HepG2 (cell line): ENCODE data around the gene FOXE3. TPM values are rescaled to one million over a fixed set of nuclear protein-coding genes. Genes with fewer than 3 reads are reported as not detected.

Source experiments
- ATAC-seq: fragments of 200-7000 bp; cut with Tn5 transposase; 3 replicates; pipeline ENCODE4 v1.9.1; 2020; ENCODE audit warnings: mild to moderate bottlenecking, moderate library complexity
- BruUV-seq: library from RNA; stranded (reverse); fragments of 400-500 nt; replicated peaks from 2 replicates; lab custom pipeline; 2021; lab: Mats Ljungman, UMichigan
- CTCF ChIA-PET: fragments of 300-600 bp; formaldehyde crosslinking; extraction: SDS; loops from one replicate; lab custom pipeline; 2021; ENCODE audit warnings: low total read pairs, inconsistent platforms, low intra/inter-chr PET ratio; lab: Yijun Ruan, JAX
- POLR2A ChIA-PET: fragments of 350-600 bp; sonication (Branson Sonifier 250); formaldehyde crosslinking; loops from one replicate; lab custom pipeline; 2020; ENCODE audit warnings: antibody characterized with exemption, inconsistent platforms; lab: Yijun Ruan, JAX
- DNase-seq: peaks from one replicate; pipeline ENCODE4 v3.0.0-alpha.2; 2015; ENCODE audit warnings: low spot score
- FAIRE-seq: peaks from 3 replicates; lab custom pipeline; 2011; peaks lifted over from hg19 to GRCh38; lab: Jason Lieb, UNC
- H2AFZ ChIP-seq: one replicate; pipeline ENCODE4 v1.6.1; 2011; ENCODE audit warnings: low read length, inconsistent platforms
- H3K27ac ChIP-seq: fragments of 300-600 bp; 3 replicates; pipeline ENCODE4 v1.8.0; 2011; ENCODE audit warnings: mixed run types, mild to moderate bottlenecking, mixed read lengths, low read length, inconsistent platforms; ENCODE audit not compliant: insufficient read depth; ENCODE audit errors: extremely low read length
- H3K27me3 ChIP-seq, 2 experiments: fragments of 200-600 bp in 1 of 2; 2 replicates in 1 of 2; 3 replicates in 1 of 2; pipeline versions ENCODE4 v1.6.0 to v1.8.0; 2011; ENCODE audit warnings: low read length in 2 of 2, mild to moderate bottlenecking in 2 of 2, moderate library complexity in 2 of 2, inconsistent platforms in 1 of 2; ENCODE audit not compliant: insufficient read depth in 2 of 2, control insufficient read depth in 1 of 2
- H3K36me3 ChIP-seq, 2 experiments: fragments of 200-600 bp in 1 of 2; replicated peaks in 1 of 2; 2 replicates in 1 of 2; 3 replicates in 1 of 2; pipeline versions ENCODE4 v1.5.1 to v1.8.0; 2011; ENCODE audit warnings: low read length in 2 of 2, inconsistent platforms in 1 of 2; ENCODE audit not compliant: insufficient read depth in 2 of 2, control insufficient read depth in 1 of 2
- H3K4me1 ChIP-seq: 2 replicates; pipeline ENCODE4 v1.5.1; 2012; ENCODE audit warnings: low read length, inconsistent platforms; ENCODE audit not compliant: insufficient read depth
- H3K4me2 ChIP-seq: 2 replicates; pipeline ENCODE4 v1.6.0; 2011; ENCODE audit warnings: low read depth, low read length, inconsistent platforms
- H3K4me3 ChIP-seq, 3 experiments: fragments of 200-600 bp in 1 of 3; sonication (generic), shearing (Covaris generic) in 1 of 3; replicated peaks in 1 of 3; 2 replicates each; pipeline ENCODE4 v1.5.1; 2011 to 2016; ENCODE audit warnings: low read length in 3 of 3, inconsistent platforms in 2 of 3, low read depth in 2 of 3, mild to moderate bottlenecking in 2 of 3, control low read depth in 1 of 3, mixed read lengths in 1 of 3; ENCODE audit not compliant: insufficient read depth in 1 of 3
- H3K79me2 ChIP-seq: one replicate; pipeline ENCODE4 v1.6.1; 2011; ENCODE audit warnings: low read length, inconsistent platforms; ENCODE audit not compliant: insufficient read depth
- H3K9ac ChIP-seq: 2 replicates; pipeline ENCODE4 v1.6.0; 2011; ENCODE audit warnings: mild to moderate bottlenecking, low read depth, low read length, inconsistent platforms; ENCODE audit not compliant: insufficient read depth
- H3K9me3 ChIP-seq: 2 replicates; pipeline ENCODE4 v1.5.1; 2012; ENCODE audit warnings: mild to moderate bottlenecking, low read length
- H4K20me1 ChIP-seq: 2 replicates; pipeline ENCODE4 v1.6.0; 2011; ENCODE audit warnings: inconsistent platforms, mild to moderate bottlenecking, low read length, moderate library complexity; ENCODE audit not compliant: insufficient read depth
- HOXA5 ChIP-seq: sonication (generic); formaldehyde crosslinking; IDR thresholded peaks from 2 replicates; pipeline ENCODE4 v1.4.0; 2020; ENCODE audit warnings: missing genetic modification reagents
- NFE2L2 ChIP-seq: fragments of 150-350 bp; IDR thresholded peaks from 2 replicates; pipeline ENCODE4 v1.6.1; 2014; ENCODE audit warnings: low read length
- SP1 ChIP-seq, 2 experiments: fragments of 450-650 bp in 1 of 2; sonication (generic) in 1 of 2; formaldehyde crosslinking in 1 of 2; IDR thresholded peaks; 2 replicates each; pipeline versions ENCODE4 v1.4.0 to v1.6.1; 2016 to 2020; ENCODE audit warnings: missing genetic modification reagents in 1 of 2
- SP140L ChIP-seq: sonication (generic); formaldehyde crosslinking; IDR thresholded peaks from 2 replicates; pipeline ENCODE4 v1.4.0; 2020; ENCODE audit warnings: missing genetic modification reagents, borderline replicate concordance
- ZNF160 ChIP-seq: sonication (generic); formaldehyde crosslinking; IDR thresholded peaks from 2 replicates; pipeline ENCODE4 v1.8.0; 2022; ENCODE audit warnings: mild to moderate bottlenecking, inconsistent platforms, missing genetic modification reagents
- ZSCAN5A ChIP-seq: sonication (generic); formaldehyde crosslinking; IDR thresholded peaks from 2 replicates; pipeline ENCODE4 v1.8.0; 2022; ENCODE audit warnings: mild to moderate bottlenecking, missing genetic modification reagents, borderline replicate concordance
- WGBS: methylation state at CpG from one replicate; pipeline ENCODE4 v1.1.6; 2017; ENCODE audit warnings: low lambda C conversion rate; 5-methylcytosine and 5-hydroxymethylcytosine counted together
- in situ Hi-C: cut with HindIII; loops from 2 replicates; pipeline ENCODE4 v1.10.0; 2017; ENCODE audit warnings: low pct_unique_long_range_greater_than_20kb; ENCODE audit not compliant: extremely low pct_ligation_motif_present
- intact Hi-C: fragments of 100-400 bp; cut with micrococcal nuclease; formaldehyde crosslinking; loops from one replicate; pipeline ENCODE4 v1.10.0; 2022; ENCODE audit not compliant: unreplicated experiment
- polyA plus RNA-seq, 8 experiments: library from polyadenylated mRNA; depleted of rRNA in 3 of 8; stranded (reverse) in 7 of 8; unstranded in 1 of 8; fragments of >200 nt; fragmentation: Illumina TruSeq in 4 of 8; extraction: Trizol in 4 of 8; gene quantifications; 2 replicates each; pipeline versions ENCODE4 v1.2.1 to v1.2.3, GENCODE V29; 2011 to 2016; ENCODE audit warnings: low read depth in 4 of 8, missing spikeins in 1 of 8, mixed read lengths in 1 of 8; ENCODE audit not compliant: insufficient read depth in 1 of 8
- total RNA-seq, 5 experiments: library from RNA; depleted of rRNA; stranded (reverse); fragments of >200 nt; fragmentation: Illumina TruSeq; extraction: Trizol; gene quantifications; 2 replicates each; pipeline ENCODE4 v1.2.3, GENCODE V29; 2016; ENCODE audit warnings: low read depth in 1 of 5

FOXE3 gene
- total and polyA plus RNA-seq, 2 of the 13 experiments (the other 11 are each of a cell fraction or from before 2014, with no cell fraction given), result not detected

DNA sequence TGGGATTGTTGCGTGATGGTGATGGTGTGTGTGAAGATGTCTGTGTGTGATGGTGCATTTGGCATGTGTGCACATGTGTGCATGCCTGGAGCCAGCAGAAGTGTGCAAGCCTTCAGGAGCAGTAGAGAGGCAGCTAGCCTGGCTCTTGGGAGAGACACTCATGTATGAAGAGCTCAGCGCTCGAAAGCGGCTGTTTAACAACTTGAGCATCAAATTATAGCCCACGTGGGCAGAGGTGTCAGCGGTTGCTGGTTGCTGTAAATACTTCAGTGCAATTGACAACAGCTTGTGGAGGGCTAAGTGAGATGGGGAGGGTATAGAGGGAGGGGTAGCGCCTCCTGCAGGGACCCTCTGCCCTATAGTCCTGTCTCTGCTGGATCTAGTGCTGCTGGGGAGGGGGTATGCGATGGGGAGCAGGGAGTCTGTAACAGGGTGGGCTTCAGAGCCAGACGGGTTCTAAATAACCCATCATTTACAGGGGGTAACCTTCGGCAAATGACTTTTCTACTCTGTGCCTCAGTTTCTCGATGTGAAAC lies 43.2 kb downstream of the FOXE3 start:
- Histone ChIP-seq H3K9me3 (no peaks in the 10 kb centered on the region), H2AFZ (no peak overlapping the region), H3K36me3 (no peaks in the 10 kb centered on the region), H3K27me3 (peaks cover 3 to 58% of the 10 kb centered on the region in 2 experiments), H3K4me3 (no peak overlapping the region), H3K4me1 (no peaks in the 10 kb centered on the region), H4K20me1 (0 out of 2 replicates have a peak, but pooled peaks cover 2% of the 10 kb centered on the region), H3K4me2 (no peak overlapping the region), H3K79me2 (no peaks in the 10 kb centered on the region), H3K9ac (no peak overlapping the region)
- ATAC-seq (no peak), DNase-seq (no peak)
- CTCF ChIA-PET, result no interaction called here
- in situ Hi-C loops, result no loop called here
- no TSS peak for BruUV-seq
- WGBS, result 34% methylated on average over 9 of the region's 11 CpGs
- TF ChIP-seq ZNF160 (CRISPR knock-in tag) (no peak), NFE2L2 (no peak), SP1 (IDR thresholded peaks at IDR 0.05) (no peak), SP1 (CRISPR knock-in tag; IDR thresholded peaks at IDR 0.05) (no peak)
- TF ChIP-seq, all 625 proteins: peak for 0
- no peak for FAIRE-seq
- H3K27ac ChIP-seq, result no peak overlapping the region
- POLR2A ChIA-PET, result no interaction called here
- intact Hi-C loops, result no loop called here

DNA sequence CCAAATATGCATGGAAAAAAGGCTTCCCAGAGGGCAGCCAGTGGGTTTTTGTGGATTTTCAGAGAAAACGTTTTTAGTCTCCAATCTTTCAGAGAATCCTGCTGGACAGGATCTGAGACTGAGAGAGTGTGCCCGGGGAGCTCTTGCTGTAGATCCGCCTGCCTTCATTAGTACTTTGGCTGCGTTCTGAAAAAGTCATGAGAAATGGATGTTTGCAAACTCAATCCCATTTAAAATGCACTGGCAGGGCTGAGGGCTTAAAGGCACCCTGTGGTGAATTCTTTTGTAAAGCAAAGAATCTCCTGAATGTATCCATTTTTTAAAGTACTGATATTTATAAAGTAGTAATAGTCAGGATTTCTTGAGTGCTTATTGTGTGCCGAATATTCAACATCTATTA lies 44.0 kb downstream of the FOXE3 start:
- H4K20me1 ChIP-seq, result 0 out of 2 replicates have a peak, but pooled peaks cover 2% of the 10 kb centered on the region
- no peaks in the 10 kb centered on the region for H3K9me3 ChIP-seq
- H3K27ac ChIP-seq, result no peak overlapping the region
- H3K4me1 ChIP-seq, result no peaks in the 10 kb centered on the region
- peaks cover 3 to 55% of the 10 kb centered on the region in 2 experiments for H3K27me3 ChIP-seq
- ChIA-PET CTCF (no interaction called here), POLR2A (no interaction called here)
- no peak for DNase-seq
- FAIRE-seq, result no peak
- BruUV-seq, result no TSS peak
- intact Hi-C loops (no loop called here), in situ Hi-C loops (no loop called here)
- H3K79me2 ChIP-seq, result no peaks in the 10 kb centered on the region
- WGBS, result 14% methylated on average over 5 of the region's 5 CpGs
- H3K36me3 ChIP-seq, result no peaks in the 10 kb centered on the region
- no peak overlapping the region for H3K4me2 ChIP-seq
- no peak overlapping the region for H3K9ac ChIP-seq
- no peak overlapping the region for H3K4me3 ChIP-seq
- TF ChIP-seq ZSCAN5A (CRISPR knock-in tag) (no peak), HOXA5 (CRISPR knock-in tag) (no peak), SP140L (CRISPR knock-in tag) (no peak)
- H2AFZ ChIP-seq, result no peak overlapping the region
- no peak for ATAC-seq
